GM11168 (cell line): Measurements from ENCODE around the gene LOXL4.

ENCODE experiments used
- in situ Hi-C: fragments of 300-500 bp; cut with MboI; formaldehyde crosslinking; loops from one replicate; pipeline ENCODE4 v1.12.0; 2022; ENCODE audit warnings: low sequenced_read_pairs; ENCODE audit not compliant: unreplicated experiment

Gene LOXL4

GRCh38 chr10:98267894-98268693, at the start of gene LOXL4:
TSS of gene LOXL4 (minus strand) at chr10:98268194. CDS start at chr10:98263019, 5,175 bp downstream.
- in situ Hi-C loops: no loop called here

DNA sequence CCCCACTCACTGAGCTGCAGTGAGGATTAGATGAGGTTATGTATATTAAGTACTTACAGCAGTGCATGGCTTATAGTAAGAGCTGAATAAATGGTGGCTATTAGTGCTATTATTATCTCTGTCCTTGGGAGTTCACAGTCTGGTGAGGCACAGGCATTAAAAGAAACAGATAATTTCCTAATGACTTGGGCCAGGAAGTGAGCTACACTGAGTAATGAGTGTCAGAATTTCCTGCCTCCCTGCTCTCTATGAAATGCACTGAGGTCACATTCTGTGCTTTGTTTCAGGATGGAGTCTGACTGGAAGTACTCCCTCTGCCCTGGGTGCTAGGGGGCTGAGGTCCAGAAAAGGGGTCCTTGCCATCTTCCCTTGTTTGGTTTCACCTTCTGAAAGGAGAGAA, 48.7 kb upstream of the LOXL4 start:
- in situ Hi-C loops: no loop called here

DNA sequence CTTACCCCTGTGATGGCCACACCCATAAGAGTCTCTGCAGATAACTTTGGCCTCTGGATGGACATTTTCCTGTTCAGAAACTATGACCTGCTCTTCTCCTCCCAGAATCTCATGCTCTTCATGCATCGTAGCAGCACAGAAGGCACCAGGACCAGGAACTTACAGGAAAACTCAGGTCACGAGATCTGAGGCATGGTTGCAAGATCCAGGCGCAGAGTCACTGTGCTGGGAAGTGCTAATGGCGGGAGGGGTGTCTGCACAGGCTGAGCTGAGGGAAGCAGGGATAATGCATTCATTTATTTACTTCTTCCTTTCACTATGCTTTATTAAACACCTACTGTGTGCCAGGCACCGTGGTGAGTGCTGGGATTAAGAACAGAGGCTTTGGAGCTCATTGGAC, 48.2 kb upstream of the LOXL4 start:
- in situ Hi-C loops: no loop called here

DNA sequence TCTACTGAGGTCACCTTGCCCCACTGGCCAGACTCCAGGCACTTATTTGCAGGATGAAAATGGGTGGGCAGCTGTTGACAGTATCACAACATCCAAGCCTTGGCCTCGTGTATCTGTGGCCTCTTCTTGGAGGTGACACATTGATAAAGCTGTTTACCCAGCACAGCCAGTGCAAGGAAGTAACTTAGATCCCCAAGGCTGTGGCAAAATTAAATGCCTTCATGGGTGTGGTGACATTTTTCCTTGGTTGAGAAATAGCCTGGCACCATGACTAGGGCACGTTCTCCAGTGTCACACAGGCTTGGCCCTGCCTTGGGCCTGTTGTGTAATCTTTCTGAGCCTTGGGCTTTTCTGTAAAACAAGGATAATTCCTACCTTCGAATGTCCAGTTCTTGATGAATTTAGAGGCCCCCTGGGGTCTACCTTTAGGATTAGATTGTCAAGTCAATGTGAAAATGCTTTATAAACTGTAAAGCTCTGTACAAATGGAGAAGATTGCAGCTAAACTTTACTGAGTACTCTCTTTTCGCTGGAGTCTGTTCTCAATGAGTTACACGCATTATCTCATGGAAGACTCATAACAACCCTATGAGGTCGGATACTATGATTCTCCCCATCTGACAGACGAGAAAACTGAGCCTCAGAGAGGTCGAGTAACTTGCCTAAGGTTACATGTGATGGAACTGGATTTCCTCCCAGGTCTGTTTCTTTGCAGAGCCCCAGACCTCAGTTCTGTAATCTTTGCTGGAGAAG, 46.7 kb upstream of the LOXL4 start:
- in situ Hi-C loops: no loop called here

DNA sequence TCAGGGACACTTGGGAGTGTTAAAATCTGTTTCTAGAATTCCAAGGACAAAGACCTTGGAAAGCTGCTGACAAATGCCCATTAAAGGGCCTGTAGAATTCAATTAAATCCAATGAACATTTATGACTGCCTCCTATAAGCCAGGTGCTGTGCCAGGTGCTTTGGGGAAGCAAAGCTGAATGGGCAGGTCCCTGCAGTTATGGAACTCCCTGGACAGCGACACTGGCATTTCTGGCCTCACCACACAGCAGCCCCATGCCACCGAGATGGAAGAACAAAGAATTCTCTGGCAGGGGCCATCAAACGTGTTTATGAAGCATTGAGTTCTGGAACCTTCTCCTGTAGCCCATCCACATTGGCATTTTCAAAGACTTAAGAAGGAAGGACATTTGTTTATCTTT, 45.6 kb upstream of the LOXL4 start:
- in situ Hi-C loops: no loop called here

DNA sequence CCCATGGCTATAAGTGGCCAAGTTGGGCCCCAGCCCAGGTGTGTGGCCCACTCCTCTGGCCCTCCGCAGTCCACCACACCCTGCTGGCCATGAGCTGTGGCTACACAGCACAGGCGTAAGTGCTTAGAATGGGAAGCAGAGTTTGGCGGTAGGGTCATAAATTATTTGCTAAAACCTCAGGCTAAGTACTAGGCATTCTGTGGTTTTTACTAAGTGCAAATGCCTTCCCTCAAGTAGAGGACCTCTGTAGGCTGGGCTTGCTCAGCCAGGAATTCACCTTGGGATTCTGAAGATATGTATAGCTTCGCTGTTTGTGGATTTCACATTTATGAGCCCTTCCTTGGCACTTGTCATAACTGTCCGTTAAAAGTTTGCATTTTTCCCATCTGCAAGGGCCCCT, 44.8 kb upstream of the LOXL4 start:
- in situ Hi-C loops: no loop called here

DNA sequence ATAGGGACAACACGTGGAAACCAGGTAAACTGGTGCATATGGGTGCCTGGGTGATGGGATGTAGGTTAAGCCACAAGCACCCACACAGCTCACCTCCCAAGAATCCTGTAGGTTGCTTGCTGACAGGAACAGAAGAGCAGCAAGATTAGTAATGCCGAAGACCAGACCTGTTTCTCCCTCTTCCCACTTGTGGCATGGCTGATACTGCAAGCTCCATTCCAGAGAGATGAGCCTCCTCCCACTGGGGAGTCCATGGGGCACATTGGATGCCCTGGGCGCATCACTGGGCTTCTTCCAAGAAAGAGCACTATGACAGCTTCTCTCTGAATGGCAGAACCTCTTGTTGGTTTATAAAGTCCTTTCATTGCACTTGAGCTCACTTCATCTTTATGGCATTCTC, 44.4 kb upstream of the LOXL4 start:
- in situ Hi-C loops: no loop called here

DNA sequence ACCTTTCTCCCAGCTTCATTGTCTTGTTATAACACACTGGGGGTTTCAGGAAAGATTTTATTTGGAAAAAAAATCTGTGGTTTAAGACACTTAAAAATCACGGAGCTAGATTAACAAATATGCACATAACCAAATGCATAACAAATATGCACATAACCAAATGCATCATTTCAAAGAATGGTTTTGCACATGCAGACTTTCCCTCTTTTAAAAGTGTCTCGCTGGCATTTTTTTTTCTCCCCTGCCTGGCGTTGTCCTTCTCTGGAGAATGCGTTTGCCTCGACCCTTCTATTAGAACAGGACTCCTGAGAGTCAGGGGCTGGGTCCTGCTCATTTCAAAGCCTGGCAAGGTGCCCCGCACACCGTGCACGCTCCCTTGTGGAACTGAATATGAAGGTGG, 42.7 kb upstream of the LOXL4 start:
- in situ Hi-C loops: no loop called here

- in situ Hi-C loops: no loop called here
These were observed 41.7 kb upstream of the LOXL4 start for GRCh38 chr10:98309366-98310355.

- in situ Hi-C loops: no loop called here
These were observed 40.8 kb upstream of the LOXL4 start for GRCh38 chr10:98308669-98309365.

GRCh38 chr10:98307916-98308541, 40.0 kb upstream of the LOXL4 start:
- in situ Hi-C loops: no loop called here

- in situ Hi-C loops: no loop called here
These were observed 38.5 kb upstream of the LOXL4 start for GRCh38 chr10:98306501-98306900.

DNA sequence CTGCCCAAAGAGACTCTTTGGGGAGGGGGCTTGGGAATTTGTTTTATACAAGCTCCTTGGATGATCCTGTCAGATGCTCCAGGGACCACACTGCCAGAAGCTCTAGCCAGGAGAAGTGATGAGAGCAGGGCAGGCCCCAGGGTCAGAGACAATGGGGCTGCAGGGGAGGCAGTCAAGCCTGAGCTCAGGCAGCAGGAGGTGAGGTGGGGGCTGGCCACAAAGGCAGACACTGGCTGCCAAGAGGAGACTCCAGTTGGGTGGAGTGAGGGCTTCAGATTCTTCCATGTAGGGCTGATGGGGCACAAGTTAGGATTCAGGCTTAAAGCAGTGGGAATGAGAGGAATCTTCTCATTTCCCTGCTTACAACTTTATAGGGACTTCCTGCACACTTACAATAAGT, 35.6 kb upstream of the LOXL4 start:
- in situ Hi-C loops: no loop called here

GRCh38 chr10:98302741-98303365, 34.9 kb upstream of the LOXL4 start:
- in situ Hi-C loops: no loop called here

GRCh38 chr10:98301664-98302319, 33.8 kb upstream of the LOXL4 start:
- in situ Hi-C loops: no loop called here

DNA sequence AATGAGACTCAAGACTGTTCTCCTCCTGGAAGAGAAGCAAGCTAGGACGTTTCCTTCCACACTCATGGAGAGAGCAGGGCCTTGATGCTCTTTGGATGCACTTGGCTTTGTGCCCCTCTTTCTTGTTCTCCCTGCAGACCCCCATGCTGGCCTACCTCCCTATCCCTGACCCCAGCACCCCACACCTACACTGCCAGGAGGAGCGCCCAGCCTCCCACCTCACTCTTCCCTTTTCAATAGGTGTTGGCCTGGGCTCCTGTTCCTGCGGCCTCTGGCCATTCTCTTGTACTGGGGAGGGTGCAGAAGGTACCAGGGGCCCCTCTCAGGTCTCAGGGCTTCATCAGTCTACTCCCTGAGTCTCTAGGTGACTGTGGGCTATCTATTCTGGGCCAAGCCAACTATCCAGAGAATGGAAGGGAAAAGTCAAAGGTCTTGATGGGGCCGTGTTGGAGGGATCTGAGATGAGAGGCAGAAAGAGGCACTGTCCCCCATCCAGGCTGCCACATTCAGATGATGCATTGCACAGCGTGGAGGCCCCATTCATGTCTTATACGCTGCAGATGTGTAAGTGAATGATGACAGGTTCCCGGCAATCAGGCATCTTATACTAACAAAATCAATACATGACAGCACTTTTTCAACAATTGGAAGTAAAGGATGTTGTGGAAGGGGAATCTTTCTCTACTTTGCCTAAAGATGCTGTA, 32.7 kb upstream of the LOXL4 start:
- in situ Hi-C loops: no loop called here

- in situ Hi-C loops: no loop called here
These were observed 31.3 kb upstream of the LOXL4 start for GRCh38 chr10:98299341-98299740.

DNA sequence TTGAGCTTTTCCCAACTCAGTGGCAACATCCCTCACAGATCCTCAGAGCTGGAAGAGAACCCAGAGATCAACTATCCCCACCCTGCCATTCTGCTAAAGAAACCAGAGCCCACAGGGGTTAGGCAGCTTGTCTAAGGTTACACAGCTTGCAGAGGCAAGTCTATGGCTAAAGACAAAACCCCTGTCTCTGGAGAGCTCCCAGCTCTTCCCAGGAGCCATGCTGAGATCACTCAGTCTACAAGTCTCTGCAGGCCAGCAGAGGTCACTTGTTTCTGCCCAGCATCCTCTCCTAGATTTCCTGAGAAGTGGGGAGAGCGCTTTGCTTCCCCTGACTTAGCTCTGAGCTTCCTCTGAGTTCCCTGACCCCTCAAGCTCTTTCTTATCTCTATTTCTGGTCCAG, 28.5 kb upstream of the LOXL4 start:
- in situ Hi-C loops: no loop called here
